HG02852 (cell line): ENCODE data around the gene SLC4A2.

Source experiments
- ATAC-seq: cut with Tn5 transposase; IDR thresholded peaks from one replicate; pipeline ENCODE4 v1.9.1; 2021; ENCODE audit warnings: mild to moderate bottlenecking, moderate library complexity; ENCODE audit not compliant: unreplicated experiment

The SLC4A2 gene

GRCh38 chr7:151088019-151088855 lies 28.8 kb downstream of the SLC4A2 start:
- no peak for ATAC-seq

- no peak for ATAC-seq
These were observed 29.7 kb downstream of the SLC4A2 start for GRCh38 chr7:151088856-151089699.

- ATAC-seq: no peak
These were observed 30.7 kb downstream of the SLC4A2 start for GRCh38 chr7:151089893-151090730.

GRCh38 chr7:151091003-151091402 lies 31.6 kb downstream of the SLC4A2 start:
- ATAC-seq: no peak

GRCh38 chr7:151091431-151091830 lies 32.0 kb downstream of the SLC4A2 start:
- ATAC-seq: no peak

- ATAC-seq: no peak
These were observed 32.6 kb downstream of the SLC4A2 start for GRCh38 chr7:151091988-151092387.

- ATAC-seq: no peak
These were observed 34.4 kb downstream of the SLC4A2 start for GRCh38 chr7:151093748-151094147.

- no peak for ATAC-seq
These were observed 35.3 kb downstream of the SLC4A2 start for GRCh38 chr7:151094675-151095074.

GRCh38 chr7:151095123-151095797 lies 35.9 kb downstream of the SLC4A2 start:
- ATAC-seq: no peak

- no peak for ATAC-seq
These were observed 36.6 kb downstream of the SLC4A2 start for GRCh38 chr7:151095828-151096475.

- no peak for ATAC-seq
These were observed 40.3 kb downstream of the SLC4A2 start for GRCh38 chr7:151099486-151100211.

GRCh38 chr7:151100921-151101320 lies 41.5 kb downstream of the SLC4A2 start:
- ATAC-seq: no peak

GRCh38 chr7:151101621-151102396 lies 42.4 kb downstream of the SLC4A2 start:
- no peak for ATAC-seq

- ATAC-seq: no peak
These were observed 43.6 kb downstream of the SLC4A2 start for GRCh38 chr7:151102991-151103390.

GRCh38 chr7:151103973-151104372 lies 44.6 kb downstream of the SLC4A2 start:
- ATAC-seq: no peak

- ATAC-seq: no peak
These were observed 45.2 kb downstream of the SLC4A2 start for GRCh38 chr7:151104411-151105235.

- ATAC-seq: no peak
These were observed 48.5 kb downstream of the SLC4A2 start for GRCh38 chr7:151107882-151108281.
